ENCODE data around the gene SLX4.

The SLX4 gene

GRCh38 chr16:3548859-3549258 lies 62.5 kb downstream of the SLX4 start:
- DNase-seq, result no peak

- DNase-seq, result no peak
Observed at GRCh38 chr16:3548445-3548844, 63.0 kb downstream of the SLX4 start.

- no peak for DNase-seq
Observed at GRCh38 chr16:3546986-3547682, 64.3 kb downstream of the SLX4 start.

GRCh38 chr16:3542601-3543373 lies 68.6 kb downstream of the SLX4 start:
- DNase-seq, result no peak

GRCh38 chr16:3541527-3542155 lies 69.8 kb downstream of the SLX4 start:
- DNase-seq, result no peak

GRCh38 chr16:3538222-3538621 lies 73.2 kb downstream of the SLX4 start:
- no peak for DNase-seq

- no peak for DNase-seq
Observed at GRCh38 chr16:3536851-3537250, 74.6 kb downstream of the SLX4 start.

GRCh38 chr16:3536271-3536731 lies 75.1 kb downstream of the SLX4 start:
- DNase-seq, result no peak

- no peak for DNase-seq
Observed at GRCh38 chr16:3534126-3534525, 77.3 kb downstream of the SLX4 start.

- DNase-seq, result no peak
Observed at GRCh38 chr16:3532741-3533140, 78.7 kb downstream of the SLX4 start.

Measured in NCI-H2081 treated with DMSO at 0.1 percent for 48 hours (cell line).